GM19397 (cell line): ENCODE measurements around the gene SCN1A.

ENCODE experiments used
- ATAC-seq: cut with Tn5 transposase; IDR thresholded peaks from one replicate; pipeline ENCODE4 v1.9.1; 2021; ENCODE audit warnings: mild to moderate bottlenecking, moderate library complexity; ENCODE audit not compliant: unreplicated experiment

The SCN1A gene

DNA sequence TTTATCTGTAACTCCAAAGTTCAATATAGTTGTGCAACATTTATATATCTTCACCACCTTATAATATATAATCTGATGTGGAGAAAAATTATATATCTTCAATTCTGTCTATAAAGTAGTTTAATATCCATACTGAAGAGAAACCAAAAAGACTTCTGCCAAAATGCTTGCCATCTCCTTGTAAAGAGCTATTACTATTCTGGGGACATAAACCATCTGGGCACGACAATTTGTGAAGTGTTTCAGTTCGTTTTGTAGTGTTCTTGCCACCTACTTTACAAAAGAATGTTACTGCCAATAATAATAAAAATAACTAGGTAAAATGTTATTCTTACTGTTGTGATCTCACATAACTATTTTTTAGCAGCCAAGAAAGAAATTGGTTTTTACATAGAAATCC is 45.1 kb downstream of the SCN1A start:
- ATAC-seq, result no peak

DNA sequence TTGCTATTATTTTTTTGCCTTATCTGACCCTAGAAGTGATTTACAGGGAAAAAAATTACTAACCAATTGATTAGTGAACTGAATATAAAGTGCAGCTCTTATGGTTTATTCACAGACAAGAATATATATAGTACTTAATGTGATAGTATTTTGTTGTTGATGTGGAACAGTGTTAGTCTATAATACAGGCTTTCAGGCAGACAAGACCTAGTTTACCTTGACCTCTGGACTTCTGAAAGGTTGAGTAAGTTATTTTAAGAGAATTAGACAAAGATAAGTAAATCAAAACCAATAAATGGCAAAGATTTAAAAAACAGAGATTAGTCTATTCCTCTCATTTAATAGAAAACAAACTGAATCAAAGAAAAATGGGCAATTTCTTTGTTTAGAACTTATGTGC is 46.0 kb downstream of the SCN1A start:
- no peak for ATAC-seq

DNA sequence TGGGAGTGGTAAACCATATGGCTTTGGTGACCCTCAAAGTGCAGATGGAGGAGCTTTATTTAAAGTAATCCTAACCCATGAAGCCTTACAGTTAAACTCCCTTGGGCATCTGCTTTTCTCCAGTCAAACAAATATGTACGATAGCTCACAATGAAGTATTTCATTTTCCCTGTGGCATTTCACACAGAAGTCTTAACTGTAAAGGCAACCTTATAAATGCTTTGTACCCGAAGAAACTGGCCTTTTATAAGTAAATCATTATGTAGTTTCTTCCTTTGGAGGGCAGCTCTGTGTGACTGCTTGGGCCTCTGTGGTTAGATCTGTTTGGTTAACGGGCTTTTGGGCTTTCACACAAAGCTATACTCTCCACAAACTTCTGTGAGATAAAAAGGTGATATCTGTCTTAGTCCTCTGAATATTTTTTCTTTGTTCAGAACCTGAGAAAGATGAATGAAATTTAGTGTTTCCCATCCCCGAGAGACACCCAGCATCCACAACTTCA is 46.6 kb downstream of the SCN1A start:
- ATAC-seq, result no peak

DNA sequence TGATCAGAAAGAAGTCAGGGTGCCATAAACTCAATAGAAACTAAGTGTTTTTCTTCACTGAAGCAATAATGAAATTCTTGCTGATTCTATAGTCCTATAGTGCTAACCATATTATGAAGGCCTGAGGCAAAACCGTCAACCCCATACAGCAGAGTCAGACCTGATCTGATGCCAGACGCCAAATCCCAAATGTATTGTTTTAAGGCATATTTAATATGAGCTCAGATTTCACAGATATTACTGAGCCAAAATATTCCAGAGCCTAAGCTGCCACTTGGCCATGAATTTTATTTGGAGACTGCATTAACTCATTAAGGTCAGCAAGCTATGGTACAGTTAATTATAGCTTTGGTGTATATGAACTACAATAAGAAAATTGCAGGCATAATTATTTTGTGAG is 53.4 kb downstream of the SCN1A start:
- no peak for ATAC-seq

DNA sequence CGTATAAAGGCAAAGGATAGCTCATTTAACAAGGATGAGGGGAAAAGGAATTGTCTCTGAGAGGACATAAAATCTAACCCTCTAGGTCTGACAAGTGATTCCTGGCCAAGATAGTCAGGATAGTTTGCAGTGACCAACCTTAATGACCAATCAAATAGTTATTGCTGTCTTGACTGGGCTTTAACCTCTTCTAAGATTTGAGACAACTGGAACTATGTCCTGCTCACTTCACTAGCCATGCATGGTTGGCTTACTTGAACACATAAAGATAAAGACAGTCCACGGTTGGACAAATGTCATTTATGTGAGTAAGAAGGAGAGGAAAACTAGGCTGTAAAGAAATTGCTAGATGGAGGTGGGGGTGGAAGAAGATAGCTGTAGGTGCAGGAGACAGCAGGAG is 53.8 kb downstream of the SCN1A start:
- no peak for ATAC-seq

DNA sequence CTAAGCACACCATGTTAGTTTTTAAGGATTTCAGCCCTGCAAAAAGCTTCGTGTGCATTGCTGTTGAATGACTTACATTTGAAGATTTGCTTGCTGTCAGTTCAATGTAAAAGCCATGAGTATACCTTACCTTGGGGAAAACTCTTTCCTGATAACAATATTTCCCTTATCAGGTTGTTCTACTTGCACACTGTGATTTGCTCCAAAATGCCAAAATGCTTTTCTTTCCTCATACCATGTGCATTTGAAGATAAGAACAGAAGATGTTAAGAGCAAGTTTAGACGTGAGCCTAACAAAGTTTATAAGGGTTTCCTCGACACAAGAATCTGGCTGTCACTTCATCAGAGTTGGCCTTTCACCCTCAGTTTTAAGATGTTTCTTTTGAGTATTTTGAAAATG is 57.6 kb downstream of the SCN1A start:
- ATAC-seq, result no peak

DNA sequence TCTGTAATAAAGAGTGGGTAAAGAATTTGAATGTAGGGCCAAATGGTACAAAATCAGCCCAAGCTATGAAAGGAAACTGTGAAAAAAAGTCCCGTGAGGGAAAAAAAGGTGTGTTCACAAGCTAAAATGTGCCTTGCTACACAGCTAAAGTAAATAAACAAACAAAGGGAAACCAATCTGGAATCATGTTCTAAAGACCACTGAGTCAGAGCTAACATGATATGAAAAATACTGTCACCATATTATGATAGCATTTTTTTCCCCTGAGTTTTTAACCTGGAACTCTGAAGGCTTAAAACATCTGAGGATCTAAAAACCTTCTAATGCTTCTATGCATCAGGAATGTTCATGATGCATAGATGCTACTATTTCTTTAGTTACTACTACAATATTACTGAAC is 58.8 kb downstream of the SCN1A start:
- no peak for ATAC-seq

DNA sequence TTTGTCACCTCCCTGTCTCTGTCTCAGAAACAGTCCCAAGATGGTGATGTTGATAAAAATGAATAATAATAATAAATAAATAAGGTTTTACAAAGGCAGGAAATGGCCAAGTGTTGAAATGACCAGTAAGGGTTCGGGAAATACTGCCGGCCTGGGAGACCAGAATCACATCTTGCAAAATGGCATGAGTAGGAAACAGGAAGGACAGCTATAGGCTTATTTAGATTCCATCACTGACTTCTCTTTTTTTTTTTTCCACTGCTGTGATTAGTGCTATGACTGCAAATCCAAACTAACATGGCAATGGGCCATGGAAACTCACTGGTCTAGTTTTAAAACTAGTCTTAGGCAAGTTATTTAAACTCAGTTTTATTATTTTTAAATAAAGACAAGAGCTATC is 60.6 kb downstream of the SCN1A start:
- no peak for ATAC-seq

DNA sequence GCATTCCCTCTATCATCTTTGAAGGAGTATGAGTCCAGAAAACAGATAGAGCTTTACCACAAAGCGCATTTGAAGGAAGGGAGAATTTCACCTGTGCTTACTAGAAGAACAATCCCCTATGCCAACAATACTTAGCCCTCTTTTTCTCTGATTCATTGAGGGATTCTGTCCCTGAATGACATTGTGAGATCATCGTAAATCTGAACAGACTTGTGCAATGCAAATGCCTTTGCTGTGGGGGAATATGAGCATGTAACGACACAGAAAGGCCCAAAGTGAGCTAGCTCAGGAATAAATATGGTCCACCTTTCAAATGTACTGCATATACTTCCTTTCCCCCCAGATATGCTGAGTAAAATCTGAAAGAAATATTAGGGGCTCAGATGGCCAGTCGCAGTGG is 67.6 kb downstream of the SCN1A start:
- no peak for ATAC-seq

DNA sequence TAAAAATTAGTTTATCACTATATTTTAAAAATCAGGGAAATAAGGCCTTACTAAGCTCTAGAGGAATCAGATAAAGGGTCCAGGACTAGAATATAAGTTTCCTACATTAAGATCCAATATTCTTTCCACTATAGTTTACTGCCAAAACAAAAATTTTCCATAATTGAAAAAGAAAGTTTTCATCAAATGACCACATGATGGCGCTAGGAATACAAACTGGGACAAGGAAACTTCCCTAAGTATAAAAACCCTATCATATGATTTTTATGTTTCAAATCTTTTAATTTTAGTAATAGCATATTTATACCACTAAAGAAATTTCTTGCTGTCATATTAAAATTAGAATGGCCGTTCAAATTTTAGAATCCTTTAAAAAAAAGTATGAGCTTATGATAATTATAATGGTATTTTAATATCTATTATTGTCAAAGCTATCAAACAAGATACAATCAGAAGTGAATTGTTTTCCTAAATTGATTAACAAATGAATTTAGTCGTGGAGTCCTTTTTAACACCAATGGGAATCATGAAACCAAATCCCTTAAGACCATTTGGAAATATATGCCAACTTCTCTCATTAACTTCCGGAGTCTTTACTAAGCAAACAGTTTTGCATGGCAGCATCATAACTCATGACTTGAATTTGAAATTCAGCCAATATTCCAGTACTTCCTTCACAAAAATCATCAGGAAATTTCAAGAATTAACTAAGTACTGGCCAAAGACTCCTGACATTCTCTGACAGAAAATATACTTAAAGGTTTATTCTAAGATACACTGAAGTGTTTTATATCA is 70.3 kb downstream of the SCN1A start:
- ATAC-seq, result no peak

DNA sequence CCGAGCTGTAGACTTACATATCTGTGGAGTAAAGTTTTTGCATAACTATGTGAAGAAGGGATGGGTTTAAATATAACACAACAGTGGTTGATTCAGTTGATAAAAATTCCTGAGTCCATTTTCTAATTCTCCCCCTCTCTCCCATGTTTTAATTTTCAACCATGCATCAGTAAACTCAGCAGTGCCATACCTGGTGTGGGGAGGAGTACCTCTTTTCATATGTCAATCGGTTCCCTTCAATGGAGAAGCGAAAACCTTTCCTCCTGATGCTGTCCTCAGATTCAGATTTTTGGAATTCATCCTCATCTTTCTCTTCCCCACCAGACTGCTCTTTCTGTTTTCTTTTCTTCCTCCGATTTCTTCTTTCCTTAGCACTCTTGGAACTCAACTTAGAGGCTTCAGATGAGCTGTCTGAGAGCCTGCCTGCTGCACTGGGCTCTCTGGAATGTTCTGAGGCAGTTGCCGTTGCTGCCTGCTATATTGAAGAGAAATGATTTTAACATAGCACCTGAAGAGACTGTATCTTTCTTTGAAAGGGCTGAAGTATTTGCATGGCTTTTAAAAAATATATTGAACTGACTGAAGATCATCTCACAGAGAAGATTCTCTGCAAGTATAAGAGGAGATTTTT is 82.9 kb downstream of the SCN1A start:
- ATAC-seq, result no peak

DNA sequence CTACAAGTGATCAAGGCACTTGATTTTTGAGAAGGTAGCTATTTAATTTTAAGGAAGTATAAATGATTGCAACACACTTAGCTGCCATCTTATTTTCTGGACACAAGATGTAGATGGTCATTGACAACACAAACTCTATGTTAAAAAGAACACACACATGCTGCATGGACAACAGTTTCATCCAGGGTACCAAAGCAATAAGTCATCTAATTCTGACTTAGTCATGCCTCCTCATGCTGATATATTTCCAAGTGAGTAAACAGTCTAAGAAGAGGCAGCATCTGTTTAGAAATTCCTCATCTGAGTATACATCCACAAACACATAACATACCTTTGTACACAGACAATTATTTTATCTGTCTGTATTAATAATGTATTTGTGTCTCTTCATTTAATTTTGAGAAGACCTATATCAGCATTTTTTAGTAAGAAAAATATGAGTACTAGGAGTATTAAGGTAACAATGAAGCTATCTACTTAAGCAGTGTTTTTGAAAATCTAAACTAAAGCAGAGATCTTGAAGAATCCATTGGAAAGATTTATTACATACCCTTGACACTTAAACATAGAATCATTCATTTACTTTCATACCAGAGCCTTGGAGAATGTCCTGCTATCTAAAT is 84.9 kb downstream of the SCN1A start:
- ATAC-seq, result no peak

DNA sequence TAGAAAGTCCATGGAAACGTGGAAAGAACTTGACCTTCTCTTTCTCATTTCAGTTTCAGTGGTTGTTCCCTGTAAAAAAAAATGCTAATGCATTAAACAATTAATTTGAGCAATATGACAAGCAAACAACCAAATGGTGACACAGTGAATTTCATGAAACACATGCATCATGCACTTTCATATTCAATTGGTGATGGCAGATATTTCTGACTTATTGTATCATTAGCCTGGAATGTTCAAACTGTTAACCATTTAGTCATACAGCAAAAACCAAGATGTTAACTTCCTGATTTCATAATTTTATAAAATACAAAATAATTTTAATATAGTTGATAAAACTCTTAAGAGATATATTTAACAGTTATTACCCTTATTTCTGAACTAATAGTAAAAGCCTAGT is 85.5 kb downstream of the SCN1A start:
- no peak for ATAC-seq

DNA sequence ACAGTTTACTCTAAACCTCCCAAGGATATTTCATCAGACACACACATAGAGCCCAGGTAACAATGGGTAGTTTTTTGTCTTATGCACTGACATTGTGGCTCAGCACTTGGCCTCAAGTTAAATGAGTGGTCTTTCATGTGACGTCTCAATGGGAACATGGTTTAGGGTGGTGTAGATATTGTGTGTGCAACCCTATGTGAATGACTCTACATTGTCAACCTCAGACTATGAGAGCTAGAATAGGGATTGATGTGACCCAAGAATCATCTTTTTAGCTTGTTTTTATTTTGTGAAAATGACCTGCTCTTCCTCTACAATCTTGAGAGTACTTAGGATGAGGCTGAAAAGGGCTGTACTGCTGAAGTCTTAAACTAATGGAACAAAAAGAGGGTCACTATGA is 86.2 kb downstream of the SCN1A start:
- no peak for ATAC-seq

DNA sequence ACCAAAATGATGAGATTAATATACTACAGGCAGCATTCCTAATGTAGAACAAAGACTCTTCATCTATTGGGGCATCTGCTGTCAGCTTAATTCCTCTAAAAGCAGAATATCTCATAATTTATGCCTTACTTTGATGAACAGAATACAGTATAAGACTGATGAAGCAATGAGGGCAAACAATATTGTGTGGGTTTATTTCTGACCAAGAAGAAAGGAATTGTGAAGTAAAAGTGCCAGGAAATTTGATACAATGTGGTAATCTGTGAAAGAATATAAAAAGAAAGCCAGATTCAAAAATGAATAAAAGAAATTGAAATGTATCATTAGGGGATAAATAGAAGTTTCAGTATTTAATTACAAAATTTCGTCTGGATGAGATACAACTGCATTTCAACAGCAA is 95.5 kb downstream of the SCN1A start:
- ATAC-seq, result no peak

DNA sequence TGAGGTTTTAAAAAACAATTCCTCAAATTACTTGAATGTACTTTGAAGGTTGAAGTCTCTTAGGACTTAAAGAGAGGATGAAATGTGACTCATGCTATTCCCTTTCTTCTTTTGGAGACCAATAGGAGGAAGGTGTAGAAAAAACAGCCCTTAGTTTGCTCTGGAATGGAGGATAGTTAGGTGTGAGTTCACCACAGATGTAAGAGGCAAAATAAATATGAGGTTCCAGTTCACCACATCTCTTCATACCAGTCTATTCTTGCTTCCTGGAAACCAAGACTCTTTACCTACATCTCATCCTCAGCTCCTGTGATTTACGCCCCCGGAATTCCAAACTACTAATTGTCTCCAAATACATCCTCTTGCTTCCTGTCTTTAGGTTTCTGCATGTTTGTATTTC is 96.8 kb downstream of the SCN1A start:
- ATAC-seq, result no peak

DNA sequence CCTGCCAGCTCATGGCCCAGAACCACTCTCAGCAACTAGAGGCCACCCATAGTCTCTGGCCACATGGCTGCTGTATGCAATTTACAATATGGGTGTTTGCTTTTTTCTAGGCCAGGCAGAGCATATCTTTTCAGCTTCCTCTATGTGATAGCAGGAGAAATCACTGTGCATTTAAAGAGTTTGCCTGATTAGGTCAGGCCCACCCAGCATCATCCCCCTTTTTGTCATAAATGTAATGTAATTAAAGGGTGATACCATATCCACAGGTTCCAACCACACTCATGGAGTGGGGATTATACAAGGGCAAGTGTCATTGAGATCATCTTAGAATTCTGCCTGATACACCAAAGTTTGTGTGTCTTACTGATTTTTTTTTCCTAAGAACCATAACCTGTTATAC is 102.5 kb downstream of the SCN1A start:
- no peak for ATAC-seq

DNA sequence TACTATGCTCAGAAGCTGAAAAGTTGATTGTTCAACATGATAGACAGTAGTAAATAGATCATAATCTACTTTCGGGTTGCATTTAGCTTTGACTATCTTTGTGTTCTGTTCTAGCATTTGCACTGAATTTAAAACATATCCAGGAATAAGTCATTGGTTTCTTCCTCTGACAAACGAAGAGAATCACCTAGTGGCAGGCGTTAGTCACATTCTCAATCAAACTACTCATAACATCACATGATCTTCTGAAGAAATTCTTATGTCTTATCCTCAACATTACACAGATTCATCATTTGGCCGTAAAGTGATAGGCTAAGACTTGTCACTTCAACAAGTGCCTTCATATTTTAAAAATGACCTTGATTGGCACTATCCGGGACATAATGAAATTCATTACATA is 110.6 kb downstream of the SCN1A start:
- ATAC-seq, result no peak

DNA sequence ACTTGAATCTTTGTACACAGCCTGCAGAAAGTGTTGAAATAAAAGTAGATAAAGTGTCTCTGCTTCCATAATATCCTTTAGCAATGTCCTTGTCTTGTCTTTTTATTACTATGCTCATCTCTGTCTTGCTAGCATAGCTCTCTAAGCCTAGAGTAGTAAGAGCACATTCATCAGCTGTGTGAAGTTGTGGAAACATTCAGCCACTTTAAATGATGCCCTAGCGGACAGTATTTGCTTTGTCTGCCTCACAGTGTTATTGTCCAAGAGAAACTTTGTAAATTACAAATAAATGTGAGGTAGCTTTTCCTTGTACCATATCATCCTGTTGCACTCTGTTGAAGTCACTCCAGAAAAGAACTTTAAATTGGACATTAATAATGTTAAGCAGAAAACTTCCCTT is 113.9 kb downstream of the SCN1A start:
- no peak for ATAC-seq

DNA sequence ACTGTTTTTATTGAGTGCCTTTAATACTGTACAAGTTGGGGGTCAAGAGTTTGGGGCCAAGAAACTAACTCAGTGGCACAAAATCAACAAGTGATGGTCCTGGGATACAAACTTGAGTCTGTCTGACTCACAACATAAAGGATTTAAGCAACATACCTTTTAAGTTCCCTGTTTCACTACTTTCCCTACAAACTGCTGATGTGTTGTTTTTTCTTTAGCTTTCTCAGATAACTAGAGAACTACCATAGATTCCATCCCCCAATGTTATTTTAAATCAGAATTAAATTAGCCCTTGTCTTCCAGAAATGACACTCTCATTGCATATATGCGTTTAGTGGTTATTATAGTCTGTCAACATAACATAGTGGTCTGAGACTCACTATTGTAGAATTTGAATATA is 116.2 kb downstream of the SCN1A start:
- ATAC-seq, result no peak

DNA sequence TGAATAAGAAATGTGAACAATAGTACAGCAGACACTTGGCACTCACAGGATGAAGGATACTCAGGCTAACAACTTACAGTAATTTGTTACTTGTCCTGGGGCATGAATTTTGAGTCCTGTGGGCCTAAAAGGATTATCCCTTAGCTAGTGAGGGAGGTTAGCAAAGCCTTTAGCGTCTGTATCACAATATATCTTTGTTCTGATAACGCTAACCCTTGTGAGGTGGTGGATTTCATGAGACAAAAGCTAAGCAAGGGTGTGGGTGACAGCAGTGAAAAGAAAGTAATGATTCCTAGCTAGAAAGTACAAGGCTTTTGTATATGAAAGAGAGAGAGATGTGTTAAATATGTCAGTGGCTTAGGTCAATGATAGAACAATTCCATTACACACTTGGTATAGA is 127.4 kb downstream of the SCN1A start:
- ATAC-seq, result no peak

DNA sequence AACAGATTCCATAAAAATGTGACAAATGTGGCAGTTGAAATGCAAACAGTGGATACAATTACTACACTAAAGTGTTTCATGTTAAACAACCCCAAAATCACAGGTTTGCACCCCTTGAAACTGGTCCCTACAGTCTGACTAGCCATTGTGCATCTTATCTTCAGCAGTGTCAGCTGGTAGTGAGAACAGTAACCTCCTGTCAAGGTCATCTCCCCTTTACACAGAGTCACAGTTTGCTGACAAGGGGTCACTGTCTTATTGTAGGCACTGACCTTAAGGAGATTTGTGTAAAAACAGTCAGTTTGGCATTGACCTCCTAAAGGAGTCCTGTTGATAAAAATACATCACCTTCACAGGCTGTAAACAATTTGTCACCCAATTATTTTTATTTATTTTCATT is 137.0 kb downstream of the SCN1A start:
- no peak for ATAC-seq
